Measurements from ENCODE around the gene POLR2B. TPM values are rescaled to one million over a fixed set of nuclear protein-coding genes. Genes with fewer than 3 reads are reported as not detected.

POLR2B gene
- total and polyA plus RNA-seq, 2 of the 8 experiments (the other 6 are each of a cell fraction or from before 2014, with no cell fraction given): 59.3 to 115 TPM

Small RNA genes within 50 kb of the gene (small RNA-seq; reads per million reads assigned to genes)
- gene RNU6-998P (ENCODE audit: insufficient read depth): not detected

Other genes starting within 250 kb of the POLR2B start
- 1.4 and 1.6 TPM in 2 replicates for gene SPINK2, start 157.2 kb upstream of the POLR2B start, total RNA-seq (2021; fragmentation: NEBNext Ultra II Directional; extraction: Animal tissue kit (Norgen Biotek cat#: 25700))
- gene SPINK2, start 157.2 kb upstream of the POLR2B start, polyA plus RNA-seq (2011; rRNA removed): 0.89 and 1.9 TPM in 2 replicates
- 66.3 and 70.2 TPM in 2 replicates for gene REST, start 71.0 kb upstream of the POLR2B start, total RNA-seq (2021; fragmentation: NEBNext Ultra II Directional; extraction: Animal tissue kit (Norgen Biotek cat#: 25700))
- 6.9 and 10.2 TPM in 2 replicates for gene REST, start 71.0 kb upstream of the POLR2B start, polyA plus RNA-seq (2011; rRNA removed)
- 28.1 and 28.5 TPM in 2 replicates for gene NOA1, start 1.3 kb upstream of the POLR2B start, total RNA-seq (2021; fragmentation: NEBNext Ultra II Directional; extraction: Animal tissue kit (Norgen Biotek cat#: 25700))
- gene NOA1, start 1.3 kb upstream of the POLR2B start, polyA plus RNA-seq (2011; rRNA removed): 24.3 and 29.6 TPM in 2 replicates
- 0.48 and 0.55 TPM in 2 replicates for gene IGFBP7, start 131.5 kb downstream of the POLR2B start, total RNA-seq (2021; fragmentation: NEBNext Ultra II Directional; extraction: Animal tissue kit (Norgen Biotek cat#: 25700))
- gene IGFBP7, start 131.5 kb downstream of the POLR2B start, polyA plus RNA-seq (2011; rRNA removed): 0.17 and 0.25 TPM in 2 replicates